ENCODE measurements around the gene EIF5AL1. TPM values are rescaled to one million over a fixed set of nuclear protein-coding genes. Genes with fewer than 3 reads are reported as not detected.

The EIF5AL1 gene
- total and polyA plus RNA-seq, 2 experiments from 2014 or later: 2.0 to 20.4 TPM

- no peaks in the 10 kb centered on the region; the same call in 2 of the 3 replicates for H3K4me1 Mint-ChIP-seq
- Histone ChIP-seq H3K27me3 (ENCODE audit: insufficient read depth) (no peaks in the 10 kb centered on the region), H3K79me2 (replicated peaks; ENCODE audit: insufficient read depth) (no peaks in the 10 kb centered on the region), H4K20me1 (replicated peaks; ENCODE audit: insufficient read depth) (no peaks in the 10 kb centered on the region), H3K4me3 (no peak overlapping the region), H3F3A (replicated peaks; ENCODE audit: low read depth) (no peaks in the 10 kb centered on the region), H3K4me1 (ENCODE audit: insufficient read depth) (no peaks in the 10 kb centered on the region), H2AFZ (no peak overlapping the region), H3K9me2 (ENCODE audit: insufficient read depth) (no peaks in the 10 kb centered on the region), H3K27ac (ENCODE audit: low read depth) (no peak overlapping the region), H3K36me3 (ENCODE audit: insufficient read depth) (no peaks in the 10 kb centered on the region), H3K4me2 (no peak overlapping the region)
- no peak for ATAC-seq
- H3K36me3 Mint-ChIP-seq (ENCODE audit: low read depth): no peaks in the 10 kb centered on the region
- no peaks in the 10 kb centered on the region for H3K9me3 Mint-ChIP-seq
- TF ChIP-seq ZNF462 (CRISPR knock-in tag; IDR thresholded peaks at IDR 0.05) (no peak), ZNF331 (CRISPR knock-in tag; IDR thresholded peaks at IDR 0.05; ENCODE audit: low read depth) (no peak), CTCF (conservative IDR thresholded peaks at IDR 0.05; ENCODE audit: low read depth in 2 of 2) (no peak), STAT1 (IDR thresholded peaks at IDR 0.05; ENCODE audit: unreplicated experiment) (no peak), CREB1 (CRISPR knock-in tag; IDR thresholded peaks at IDR 0.05; ENCODE audit: low read depth) (no peak), REST (IDR thresholded peaks at IDR 0.05; ENCODE audit: unreplicated experiment) (no peak), NANOG (IDR thresholded peaks at IDR 0.05; ENCODE audit: borderline replicate concordance) (no peak), POLR2AphosphoS5 (IDR thresholded peaks at IDR 0.05; ENCODE audit: low read depth) (no peak), ETS1 (IDR thresholded peaks at IDR 0.05) (no peak), EZH2 (IDR thresholded peaks at IDR 0.05; ENCODE audit: low read depth, unreplicated experiment) (no peak), ZNF114 (CRISPR knock-in tag; IDR thresholded peaks at IDR 0.05) (no peak), JUNB (IDR thresholded peaks at IDR 0.05; ENCODE audit: unreplicated experiment) (no peak), EZH2phosphoT487 (IDR thresholded peaks at IDR 0.05; ENCODE audit: unreplicated experiment) (no peak)
- no peak overlapping the region for H3K4me3 Mint-ChIP-seq
- DNase-seq (ENCODE audit: low spot score): no peak
- H3K27me3 Mint-ChIP-seq (ENCODE audit: insufficient read depth, low read depth, poor library complexity): peaks cover 4% of the 10 kb centered on the region
- no peak overlapping the region for H3K27ac Mint-ChIP-seq
Observed at GRCh38 chr10:79468841-79469585, 43.3 kb upstream of the EIF5AL1 start.
